ENCODE results near the gene ZNF784. TPM values are rescaled to one million over a fixed set of nuclear protein-coding genes. Genes with fewer than 3 reads are reported as not detected.
A peak's percentile ranks its signal among the peaks of the same experiment; 100 is the strongest.

Gene ZNF784
- total RNA-seq, 1 donor from 2014 or later: 12.9 TPM

DNA sequence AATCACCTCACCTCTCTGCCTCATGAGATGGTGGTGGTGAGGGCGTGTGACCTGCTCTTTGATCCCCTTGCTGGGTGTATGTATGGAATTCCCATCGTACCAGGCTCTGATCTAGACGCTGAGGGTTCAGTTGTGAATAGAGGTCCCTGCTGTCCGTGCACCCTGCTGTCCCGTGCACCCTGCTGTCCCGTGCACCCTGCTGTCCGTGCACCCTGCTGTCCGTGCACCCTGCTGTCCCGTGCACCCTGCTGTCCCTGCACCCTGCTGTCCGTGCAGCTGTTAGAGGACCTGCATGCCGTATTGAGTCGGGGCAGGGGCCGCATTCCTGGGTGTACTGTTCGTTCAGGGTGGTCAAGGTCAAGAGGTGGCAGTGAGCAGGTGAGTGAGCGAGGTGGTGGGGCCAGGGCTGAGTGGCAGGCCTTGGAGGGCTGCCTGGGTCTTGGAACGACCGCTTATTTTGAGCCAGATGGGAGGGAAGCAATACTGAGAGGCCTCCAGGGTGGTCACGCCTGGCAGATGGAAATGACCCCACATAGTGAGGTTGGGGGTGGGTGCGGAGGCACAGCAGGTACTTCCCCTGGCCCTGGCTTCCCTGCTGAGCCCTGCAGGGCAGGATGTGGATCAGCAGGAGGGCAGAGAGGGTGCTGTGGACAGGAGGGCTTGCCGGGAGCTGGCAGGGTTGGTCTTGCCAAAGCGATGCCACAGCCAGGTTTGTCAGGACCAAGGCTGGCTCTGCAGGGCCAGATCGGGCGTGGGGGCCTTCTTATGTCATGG lies 46.1 kb upstream of the ZNF784 start:
- H3K27ac Mint-ChIP-seq: no peak overlapping the region

DNA sequence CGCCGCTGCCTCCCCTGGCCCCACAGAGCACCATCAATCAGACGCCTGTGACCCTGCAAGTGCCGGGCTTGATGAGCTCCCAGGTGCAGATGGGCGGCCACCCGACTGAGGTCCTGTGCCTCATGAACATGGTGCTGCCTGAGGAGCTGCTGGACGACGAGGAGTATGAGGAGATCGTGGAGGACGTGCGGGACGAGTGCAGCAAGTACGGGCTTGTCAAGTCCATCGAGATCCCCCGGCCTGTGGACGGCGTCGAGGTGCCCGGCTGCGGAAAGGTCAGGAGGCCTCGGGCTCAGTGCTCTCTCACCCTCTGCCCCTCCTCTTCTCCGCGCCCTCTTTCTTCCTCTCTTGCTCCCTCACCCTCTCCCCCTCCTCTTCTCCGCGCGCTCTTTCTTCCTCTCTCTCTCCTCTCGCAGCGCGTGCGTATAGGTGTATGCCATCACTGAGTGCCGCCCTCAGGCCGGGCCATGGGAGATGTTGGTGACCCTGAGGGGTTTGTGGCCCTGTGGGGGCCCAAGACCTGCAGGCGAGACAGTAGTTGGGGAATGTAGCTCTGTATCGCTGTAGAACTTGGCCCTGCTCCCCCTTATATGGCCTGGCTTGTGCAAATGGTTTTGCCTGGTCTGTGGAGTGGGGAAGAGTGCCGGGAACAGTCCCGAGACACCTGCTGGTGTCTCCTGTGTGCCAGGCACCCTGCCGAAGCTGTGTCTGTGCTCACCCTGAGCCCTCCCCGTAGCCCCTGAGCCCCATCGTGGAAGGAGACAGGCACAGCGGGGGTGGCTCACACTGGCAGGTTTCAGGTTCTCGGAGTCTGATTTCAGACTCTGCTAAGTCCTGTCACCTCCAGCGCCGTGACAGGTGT lies 45.3 kb upstream of the ZNF784 start:
- Mint-ChIP-seq H3K4me3 (no peak overlapping the region), H3K9me3 (no peaks in the 10 kb centered on the region), H3K4me1 (peaks cover 12% of the 10 kb centered on the region), H3K27ac (no peak overlapping the region), H3K36me3 (peaks cover 8% of the 10 kb centered on the region), H3K27me3 (ENCODE audit: low read depth) (no peaks in the 10 kb centered on the region)
- no peak for DNase-seq (ENCODE audit: low spot score in 2 of 2, unreplicated experiment in 2 of 2)
- TF ChIP-seq, protein P1, sequence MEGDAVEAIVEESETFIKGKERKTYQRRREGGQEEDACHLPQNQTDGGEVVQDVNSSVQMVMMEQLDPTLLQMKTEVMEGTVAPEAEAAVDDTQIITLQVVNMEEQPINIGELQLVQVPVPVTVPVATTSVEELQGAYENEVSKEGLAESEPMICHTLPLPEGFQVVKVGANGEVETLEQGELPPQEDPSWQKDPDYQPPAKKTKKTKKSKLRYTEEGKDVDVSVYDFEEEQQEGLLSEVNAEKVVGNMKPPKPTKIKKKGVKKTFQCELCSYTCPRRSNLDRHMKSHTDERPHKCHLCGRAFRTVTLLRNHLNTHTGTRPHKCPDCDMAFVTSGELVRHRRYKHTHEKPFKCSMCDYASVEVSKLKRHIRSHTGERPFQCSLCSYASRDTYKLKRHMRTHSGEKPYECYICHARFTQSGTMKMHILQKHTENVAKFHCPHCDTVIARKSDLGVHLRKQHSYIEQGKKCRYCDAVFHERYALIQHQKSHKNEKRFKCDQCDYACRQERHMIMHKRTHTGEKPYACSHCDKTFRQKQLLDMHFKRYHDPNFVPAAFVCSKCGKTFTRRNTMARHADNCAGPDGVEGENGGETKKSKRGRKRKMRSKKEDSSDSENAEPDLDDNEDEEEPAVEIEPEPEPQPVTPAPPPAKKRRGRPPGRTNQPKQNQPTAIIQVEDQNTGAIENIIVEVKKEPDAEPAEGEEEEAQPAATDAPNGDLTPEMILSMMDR (IDR thresholded peaks at IDR 0.05; ENCODE audit: unreplicated experiment): no peak

More for the DNA sequence above, 46.1 kb upstream of the ZNF784 start:
- Mint-ChIP-seq H3K36me3 (peaks cover 8% of the 10 kb centered on the region), H3K4me1 (peaks cover 14% of the 10 kb centered on the region), H3K4me3 (no peak overlapping the region), H3K27me3 (ENCODE audit: low read depth) (no peaks in the 10 kb centered on the region), H3K9me3 (no peaks in the 10 kb centered on the region)
- TF ChIP-seq, protein P1 (IDR thresholded peaks at IDR 0.05; ENCODE audit: unreplicated experiment): no peak
- DNase-seq (ENCODE audit: low spot score in 2 of 2, unreplicated experiment in 2 of 2): peak in 1 of 2 experiments; percentile 60

DNA sequence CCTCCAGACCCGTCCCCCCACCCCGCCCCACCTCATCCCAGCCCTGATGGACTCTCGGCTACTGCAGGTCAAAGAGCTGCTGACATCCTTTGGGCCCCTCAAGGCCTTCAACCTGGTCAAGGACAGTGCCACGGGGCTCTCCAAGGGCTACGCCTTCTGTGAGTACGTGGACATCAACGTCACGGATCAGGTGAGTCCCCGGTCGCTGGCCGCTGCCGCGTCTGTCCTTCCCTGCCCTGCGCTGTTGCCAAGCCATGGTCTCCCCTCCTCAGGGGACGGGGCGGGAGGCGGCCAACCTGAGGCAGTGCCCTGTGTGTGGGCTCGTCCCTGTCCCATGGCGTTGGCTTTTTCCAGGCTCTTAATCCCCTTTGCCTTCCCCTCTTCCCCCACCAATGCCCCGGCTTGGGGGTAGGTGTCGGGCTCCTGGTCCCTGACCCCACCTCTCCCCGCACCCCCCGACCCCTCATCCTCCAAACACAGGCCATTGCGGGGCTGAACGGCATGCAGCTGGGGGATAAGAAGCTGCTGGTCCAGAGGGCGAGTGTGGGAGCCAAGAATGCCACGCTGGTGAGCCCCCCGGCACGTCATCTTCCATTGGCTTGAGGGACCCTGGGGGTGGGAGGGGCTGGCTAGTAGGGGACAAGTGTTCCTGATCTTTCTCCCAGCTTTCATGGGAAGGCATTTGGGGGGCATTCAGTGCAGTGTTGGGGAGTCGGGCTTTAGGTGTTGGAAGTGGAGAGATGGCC lies 44.4 kb upstream of the ZNF784 start:
- Mint-ChIP-seq H3K9me3 (no peaks in the 10 kb centered on the region), H3K4me1 (peaks cover 8% of the 10 kb centered on the region), H3K36me3 (peaks cover 9% of the 10 kb centered on the region)

DNA sequence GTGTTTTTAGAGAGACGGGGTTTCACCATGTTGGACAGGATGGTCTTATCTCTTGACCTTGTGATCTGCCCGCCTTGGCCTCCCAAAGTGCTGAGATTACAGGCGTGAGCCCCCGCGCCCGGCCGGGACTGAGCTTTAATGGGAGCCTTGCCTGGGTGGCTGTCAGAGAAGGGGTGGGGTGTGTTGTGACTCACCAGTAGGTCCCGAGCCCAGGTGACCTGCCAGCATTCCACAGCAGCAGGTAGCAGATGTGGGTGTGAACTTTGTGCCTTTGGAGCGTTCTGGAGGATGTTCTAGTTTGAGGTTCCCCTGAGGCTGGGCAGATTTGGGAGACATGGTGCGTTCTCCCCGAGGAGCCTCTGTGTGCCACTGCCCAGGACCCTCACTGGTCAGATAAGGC lies 43.6 kb upstream of the ZNF784 start:
- Mint-ChIP-seq H3K4me1 (peaks cover 4% of the 10 kb centered on the region), H3K36me3 (peaks cover 17% of the 10 kb centered on the region), H3K27ac (no peak overlapping the region), H3K27me3 (ENCODE audit: low read depth) (no peaks in the 10 kb centered on the region), H3K4me3 (no peak overlapping the region), H3K9me3 (no peaks in the 10 kb centered on the region)
- DNase-seq (ENCODE audit: low spot score in 2 of 2, unreplicated experiment in 2 of 2): no peak
- TF ChIP-seq, protein P1 (IDR thresholded peaks at IDR 0.05; ENCODE audit: unreplicated experiment): no peak

More for the DNA sequence above, 44.4 kb upstream of the ZNF784 start:
- H3K27ac Mint-ChIP-seq: no peak overlapping the region
- H3K4me3 Mint-ChIP-seq: no peak overlapping the region
- DNase-seq (ENCODE audit: low spot score in 2 of 2, unreplicated experiment in 2 of 2): no peak
- H3K27me3 Mint-ChIP-seq (ENCODE audit: low read depth): no peaks in the 10 kb centered on the region
- TF ChIP-seq, protein P1 (IDR thresholded peaks at IDR 0.05; ENCODE audit: unreplicated experiment): no peak

DNA sequence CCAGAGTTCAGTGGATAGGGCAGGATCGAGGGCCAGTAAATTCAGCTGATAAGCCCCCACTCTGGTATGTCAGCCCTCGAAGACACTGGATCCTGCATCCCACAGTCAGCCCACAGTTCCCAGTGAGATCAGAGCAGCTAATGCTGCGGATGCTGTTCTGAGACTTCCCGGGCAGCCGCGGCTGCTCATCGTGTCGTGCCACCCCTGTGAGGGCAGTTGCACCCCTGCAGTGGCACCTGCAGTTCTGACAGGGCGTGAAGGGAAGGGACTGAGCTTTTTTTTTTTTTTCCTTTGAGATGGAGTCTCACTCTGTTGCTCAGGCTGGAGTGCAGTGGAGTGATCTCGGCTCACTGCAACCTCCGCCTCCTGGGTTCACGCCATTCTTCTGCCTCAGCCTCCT lies 43.1 kb upstream of the ZNF784 start:
- DNase-seq (ENCODE audit: low spot score in 2 of 2, unreplicated experiment in 2 of 2): no peak
- H3K36me3 Mint-ChIP-seq: peaks cover 21% of the 10 kb centered on the region
- no peak overlapping the region for H3K27ac Mint-ChIP-seq
- H3K4me1 Mint-ChIP-seq: peaks cover 4% of the 10 kb centered on the region
- H3K9me3 Mint-ChIP-seq: no peaks in the 10 kb centered on the region
- H3K4me3 Mint-ChIP-seq: no peak overlapping the region
- no peaks in the 10 kb centered on the region for H3K27me3 Mint-ChIP-seq (ENCODE audit: low read depth)
- TF ChIP-seq, protein P1 (IDR thresholded peaks at IDR 0.05; ENCODE audit: unreplicated experiment): no peak

Data from mesothelial cell of epicardium (in vitro differentiated cells).